Mucosa of descending colon (tissue), 3 donors: ENCODE measurements around the gene TLE4. TPM values are rescaled to one million over a fixed set of nuclear protein-coding genes. Genes with fewer than 3 reads are reported as not detected.

Experiments used
- ATAC-seq: fragments of 200-7000 bp; cut with Tn5 transposase; one replicate; pipeline ENCODE4 v1.9.1; 2020; ENCODE audit warnings: mild to moderate bottlenecking, moderate library complexity
- DNase-seq, 3 donors: peaks; one replicate each; pipeline ENCODE4 v3.0.0-alpha.2; 2020
- H3K36me3 ChIP-seq: fragments of 200-600 bp; one replicate; pipeline ENCODE4 v1.8.0; 2021; ENCODE audit warnings: low read depth, mild to moderate bottlenecking
- H3K4me1 ChIP-seq: fragments of 200-600 bp; one replicate; pipeline ENCODE4 v1.8.0; 2021; ENCODE audit warnings: low read depth, mild to moderate bottlenecking
- H3K4me3 ChIP-seq: fragments of 200-600 bp; one replicate; pipeline ENCODE4 v1.8.0; 2021; ENCODE audit warnings: mild to moderate bottlenecking
- H3K9me3 ChIP-seq: fragments of 200-600 bp; one replicate; pipeline ENCODE4 v1.8.0; 2021; ENCODE audit warnings: mild to moderate bottlenecking
- CTCF ChIP-seq: fragments of 200-600 bp; IDR thresholded peaks from one replicate; pipeline ENCODE4 v1.8.0; 2022; ENCODE audit warnings: antibody characterized with exemption, mild to moderate bottlenecking
- intact Hi-C, 2 donors: fragments of 100-400 bp; cut with DNase I in 1 of 2; cut with micrococcal nuclease in 1 of 2; formaldehyde crosslinking; loops; one replicate each; pipeline versions ENCODE4 v1.11.0 to v1.11.1; 2022; cut with DNase I, micrococcal nuclease
- total RNA-seq, 3 donors: library from RNA; stranded (reverse); fragmentation: NEBNext Ultra II Directional in 2 of 3; extraction: Animal tissue kit (Norgen Biotek cat#: 25700) in 2 of 3; gene quantifications; one replicate each; pipeline versions ENCODE4 v1.2.1 to v1.2.4, GENCODE V29; 2021 to 2023
- donor health status: DM: no; HTN: no; CAD: no; lungs with moderate emphysema.
- donor health status: DM: no; HTN: no; CAD: no.
- donor health status: DM: no; HTN: yes; CAD: no.

Gene TLE4
- total RNA-seq, 3 donors from 2014 or later, result 23.9 to 38.4 (median 29.8) TPM

- intact Hi-C loops, result no loop called here
- ATAC-seq, result no peak
- TF ChIP-seq CTCF, result no peak
- no peaks in the 10 kb centered on the region for H3K4me1 ChIP-seq
- no peaks in the 10 kb centered on the region for H3K36me3 ChIP-seq
- DNase-seq, result no peak
- no peaks in the 10 kb centered on the region for H3K9me3 ChIP-seq
- H3K4me3 ChIP-seq, result no peak overlapping the region
Observed at GRCh38 chr9:79559495-79560181, 12.1 kb upstream of the TLE4 start.

GRCh38 chr9:79562749-79563386 lies 8.9 kb upstream of the TLE4 start:
- no peak for TF ChIP-seq CTCF
- DNase-seq (no peak), ATAC-seq (peak; percentile 48)
- no peaks in the 10 kb centered on the region for H3K4me1 ChIP-seq
- no peaks in the 10 kb centered on the region for H3K9me3 ChIP-seq
- intact Hi-C loops, result no loop called here
- no peak overlapping the region for H3K4me3 ChIP-seq
- H3K36me3 ChIP-seq, result no peaks in the 10 kb centered on the region

DNA sequence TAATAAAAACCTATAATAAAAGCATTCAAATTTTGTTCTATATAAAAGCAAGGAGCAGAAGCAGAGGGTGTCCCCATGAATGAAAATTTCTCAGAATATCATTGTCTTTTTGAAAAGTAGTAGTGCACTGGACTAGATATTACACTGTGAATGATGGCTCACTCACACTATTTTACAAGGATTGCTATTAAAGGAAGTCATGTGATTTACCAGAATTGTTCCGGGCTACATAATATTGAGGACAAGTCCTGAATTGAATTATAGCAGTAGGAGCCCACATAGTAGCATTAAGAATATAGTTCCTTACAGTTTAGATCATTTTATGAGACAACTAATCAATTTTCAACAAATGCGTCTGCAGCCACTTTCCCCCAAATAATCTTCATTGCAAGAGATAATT lies 7.7 kb upstream of the TLE4 start:
- Histone ChIP-seq H3K9me3 (no peaks in the 10 kb centered on the region), H3K4me1 (no peaks in the 10 kb centered on the region), H3K4me3 (no peak overlapping the region), H3K36me3 (no peaks in the 10 kb centered on the region)
- no peak for TF ChIP-seq CTCF
- ATAC-seq (no peak), DNase-seq (no peak)
- intact Hi-C loops, result no loop called here

DNA sequence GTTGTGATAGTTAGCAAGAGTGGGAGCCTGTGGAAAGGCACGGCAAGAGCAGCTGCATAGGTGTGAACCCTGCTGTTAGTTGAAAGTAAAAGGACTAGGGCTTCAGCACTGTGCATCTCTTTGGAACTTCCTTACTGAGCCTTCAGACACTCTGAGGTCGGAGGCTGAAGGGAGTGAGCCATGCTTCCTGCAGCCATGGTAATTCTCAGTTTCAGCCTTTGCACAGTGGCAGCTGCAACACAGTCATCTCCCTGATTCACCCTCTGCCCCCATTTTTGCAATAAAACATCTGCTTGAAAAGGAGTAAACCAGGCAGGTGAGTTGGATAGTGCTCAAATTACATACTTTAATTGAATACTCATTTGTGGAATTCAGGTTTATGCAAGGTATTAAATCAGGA lies 6.5 kb upstream of the TLE4 start:
- DNase-seq, result no peak
- TF ChIP-seq CTCF, result no peak
- Histone ChIP-seq H3K4me1 (no peaks in the 10 kb centered on the region), H3K36me3 (no peaks in the 10 kb centered on the region), H3K4me3 (no peak overlapping the region), H3K9me3 (no peaks in the 10 kb centered on the region)
- peak; percentile 58 for ATAC-seq
- intact Hi-C loops, result no loop called here

GRCh38 chr9:79567671-79568098 lies 4.1 kb upstream of the TLE4 start:
- ATAC-seq, result no peak
- intact Hi-C loops, result no loop called here

More at GRCh38 chr9:79567671-79568098, 4.1 kb upstream of the TLE4 start:
- no peaks in the 10 kb centered on the region for H3K4me1 ChIP-seq
- TF ChIP-seq CTCF, result no peak
- peak in 1 of 3 donors; percentile 23 for DNase-seq
- no peaks in the 10 kb centered on the region for H3K36me3 ChIP-seq
- no peak overlapping the region for H3K4me3 ChIP-seq
- no peaks in the 10 kb centered on the region for H3K9me3 ChIP-seq
